ENCODE results near the gene GP1BA.
"Not testable (repeated sequence)": the region's sequence is repeated elsewhere in the genome, so short reads cannot be mapped to it uniquely, and the experiment has no call there.

Gene GP1BA

DNA sequence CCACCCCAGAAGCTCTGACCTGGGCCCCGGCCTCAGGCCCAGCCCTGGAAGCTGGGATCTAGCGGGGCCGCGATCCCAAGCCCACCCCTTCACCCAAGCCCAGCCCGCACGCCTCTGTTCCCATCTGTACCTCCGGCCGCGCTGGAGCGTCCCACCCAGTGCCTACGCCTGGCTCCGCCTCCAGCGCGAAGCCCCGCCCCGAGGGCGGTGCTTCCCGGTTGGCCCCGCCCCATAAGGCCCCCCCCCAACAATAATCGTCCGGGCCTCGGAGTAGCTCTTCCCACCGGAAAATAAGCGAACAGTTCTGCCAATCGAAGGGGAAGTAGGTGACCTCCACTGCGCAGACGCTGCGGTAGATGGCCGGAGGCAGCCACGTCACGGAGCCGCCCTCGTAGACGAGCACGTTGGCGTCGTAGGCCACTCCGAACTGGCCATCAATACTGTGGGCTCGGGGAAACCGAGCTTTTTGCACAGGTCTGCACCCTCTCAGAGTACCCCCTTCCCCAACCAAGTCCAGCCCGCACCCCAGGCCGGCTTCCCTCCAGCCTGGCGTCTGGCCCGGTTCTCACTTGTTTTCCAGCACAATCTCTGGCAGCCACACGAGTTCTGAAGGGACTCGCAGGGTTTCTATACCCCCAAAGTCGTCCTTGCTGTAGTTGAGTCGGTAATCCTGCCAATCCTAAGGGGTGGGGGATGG, 30.3 kb upstream of the GP1BA start:
- no peak for DNase-seq

DNA sequence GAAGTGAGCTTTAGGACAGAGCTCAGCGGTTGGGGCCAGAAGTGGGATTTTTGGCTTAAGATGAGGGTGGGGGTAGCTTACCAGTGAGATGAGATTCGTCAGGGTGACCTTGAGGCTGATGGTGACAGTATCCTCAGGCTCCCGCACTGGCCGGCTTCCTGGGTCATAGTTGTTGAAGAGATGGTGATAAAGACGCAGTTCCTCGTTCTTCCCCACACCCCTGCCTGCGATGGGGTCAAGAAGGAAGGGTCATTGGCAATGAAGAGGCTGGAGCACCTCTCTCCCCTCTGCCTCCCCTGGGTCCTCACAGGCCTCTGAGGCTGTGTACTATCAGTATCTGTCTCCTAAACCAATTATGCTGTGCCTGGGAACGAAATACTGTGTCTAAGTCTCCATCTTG, 29.5 kb upstream of the GP1BA start:
- DNase-seq = no peak

DNA sequence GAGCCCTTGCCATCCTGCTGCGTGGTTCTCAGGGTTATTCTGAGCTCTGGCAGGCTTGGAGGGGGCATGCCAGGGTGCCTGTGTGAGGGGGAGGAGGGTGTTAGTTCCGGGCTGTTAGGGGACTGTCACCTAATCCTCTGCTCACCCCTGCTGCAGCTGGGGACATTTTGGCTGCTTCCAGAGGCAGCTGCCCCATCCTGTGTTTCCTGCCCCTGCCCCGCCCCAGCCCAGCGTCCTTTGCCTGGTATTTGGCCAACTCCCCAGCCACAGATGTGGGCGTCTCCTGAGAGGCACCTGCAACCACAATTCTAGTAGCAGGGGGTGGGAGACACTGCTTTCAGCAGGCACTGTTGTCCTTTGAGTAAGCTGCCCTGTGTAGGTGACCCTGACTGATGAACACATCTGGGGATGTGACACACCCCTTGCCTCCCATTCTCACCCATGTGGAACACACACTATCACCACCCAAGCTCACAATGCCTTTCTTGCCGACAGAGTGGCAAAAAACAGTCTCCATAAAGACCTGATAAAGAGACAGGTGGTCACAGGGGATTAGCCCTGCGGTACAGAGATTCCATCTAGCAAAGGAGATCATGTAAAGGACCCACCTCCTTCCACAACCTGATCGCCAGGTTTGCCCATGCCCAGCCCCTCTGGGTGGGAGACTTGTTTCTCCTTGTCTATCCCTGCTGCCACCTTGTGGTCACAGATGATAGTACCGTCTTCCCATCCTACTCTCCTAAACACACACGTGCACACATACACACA, 28.8 kb upstream of the GP1BA start, which contains the start of gene CHRNE:
CHRNE (minus strand) TSS at position 48 of the 768 bp plus-strand sequence; CDS start at position 13, 35 bp downstream.
- DNase-seq = peak; percentile 30

DNA sequence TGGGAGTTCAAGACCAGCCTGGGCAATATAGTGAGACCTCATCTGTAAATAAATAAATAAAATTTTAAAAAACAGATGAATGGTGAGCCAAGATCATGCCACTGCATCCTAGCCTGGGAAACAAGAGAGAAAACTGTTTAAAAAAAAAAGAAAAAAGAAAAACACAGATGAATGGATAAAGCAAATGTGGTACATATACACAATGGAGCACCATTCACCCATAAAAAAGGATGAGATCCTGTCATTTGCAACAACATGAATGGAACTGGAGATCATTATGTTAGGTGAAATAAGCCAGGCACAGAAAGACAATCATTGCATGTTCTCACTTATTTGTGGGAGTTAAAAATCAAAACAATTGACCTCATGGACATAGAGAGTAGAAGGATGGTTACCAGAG, 25.4 kb upstream of the GP1BA start:
- not testable (repeated sequence) for DNase-seq

DNA sequence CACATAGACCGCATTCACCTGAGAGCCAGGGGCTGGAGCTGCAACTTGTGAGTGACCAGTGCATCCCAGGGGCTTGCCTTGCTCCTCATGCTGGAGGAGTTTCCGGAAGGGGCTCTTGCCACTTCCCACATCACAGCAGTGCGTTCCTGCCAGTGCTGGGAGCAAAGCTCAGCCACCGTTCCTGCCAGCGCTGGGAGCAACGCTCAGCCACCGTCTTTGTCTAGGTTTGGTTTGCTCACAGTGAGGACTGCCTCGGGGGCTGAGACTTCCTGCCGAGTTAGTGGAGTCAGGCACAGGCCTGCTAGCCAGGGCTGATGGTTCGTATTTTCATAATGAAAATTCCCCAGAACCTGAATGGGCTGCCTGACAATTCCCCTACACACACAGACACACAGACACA, 23.8 kb upstream of the GP1BA start:
- no peak for DNase-seq

DNA sequence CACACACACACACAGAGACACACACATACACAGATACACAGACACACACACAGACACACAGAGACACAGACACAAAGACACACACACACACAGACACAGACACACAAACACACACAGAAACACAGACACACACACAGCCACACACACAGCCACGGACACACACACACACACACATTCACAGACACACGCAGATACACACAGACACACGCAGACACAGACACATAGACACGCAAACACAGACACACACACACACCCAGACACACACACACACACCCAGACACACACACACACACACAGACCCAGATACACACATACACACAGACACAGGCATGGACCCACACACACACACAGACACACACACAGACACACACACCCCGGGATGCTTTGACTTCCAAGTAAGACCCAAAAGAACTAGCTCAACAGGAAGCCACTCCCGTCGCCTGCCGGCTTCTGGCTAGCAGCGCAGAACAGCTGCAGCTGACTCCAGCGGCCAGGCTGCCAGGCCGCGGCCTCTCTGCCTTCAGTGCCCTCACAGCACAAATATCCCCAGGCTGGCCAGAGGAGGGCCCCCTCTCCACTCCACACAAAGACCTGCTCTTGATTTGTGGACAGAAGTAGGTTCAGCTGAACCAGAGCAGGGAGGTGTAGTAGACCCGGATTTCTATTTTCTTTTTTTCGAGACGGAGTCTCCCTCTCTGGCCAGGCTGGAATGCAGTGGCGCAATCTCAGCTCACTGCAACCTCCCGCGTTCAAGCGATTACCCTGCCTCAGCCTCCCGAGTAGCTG, 23.2 kb upstream of the GP1BA start:
- no peak for DNase-seq

DNA sequence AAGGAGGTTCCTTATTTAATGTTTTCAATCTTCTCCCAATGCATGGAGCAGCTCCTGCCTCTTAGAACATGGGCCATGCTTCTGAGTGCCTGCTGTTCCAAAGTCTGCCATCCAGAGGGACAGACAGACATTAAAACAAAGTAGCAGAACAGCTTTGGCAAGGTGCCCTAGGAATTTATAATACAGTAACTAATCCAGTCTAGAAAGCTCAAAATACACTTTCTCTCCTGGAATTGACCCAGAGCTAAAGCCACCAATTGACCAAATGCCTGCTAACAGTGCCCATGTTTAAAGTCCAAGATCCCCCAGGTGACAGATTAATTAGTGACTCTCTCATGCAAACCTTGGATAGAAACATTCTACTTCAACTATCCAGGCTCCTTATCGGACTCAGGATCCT, 18.1 kb upstream of the GP1BA start:
- DNase-seq = no peak

DNA sequence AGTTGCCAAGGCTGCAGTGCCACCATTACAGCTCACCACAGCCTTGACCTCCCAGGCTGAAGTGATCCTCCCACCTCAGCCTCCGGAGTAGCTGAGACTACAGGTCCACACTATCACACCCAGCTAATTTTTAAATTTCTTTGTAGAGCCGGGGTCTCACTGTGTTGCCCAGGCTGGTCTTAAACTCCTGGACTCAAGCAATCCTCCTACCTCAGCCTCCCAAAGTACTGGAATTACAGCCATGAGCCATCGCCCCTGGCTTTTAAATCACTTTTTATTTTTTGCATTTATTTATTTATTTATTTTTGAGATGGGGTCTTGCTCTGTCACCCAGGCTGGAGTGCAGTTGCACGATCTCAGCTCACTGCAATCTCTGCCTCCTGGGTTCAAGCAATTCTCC, 17.5 kb upstream of the GP1BA start:
- not testable (repeated sequence) for DNase-seq

DNA sequence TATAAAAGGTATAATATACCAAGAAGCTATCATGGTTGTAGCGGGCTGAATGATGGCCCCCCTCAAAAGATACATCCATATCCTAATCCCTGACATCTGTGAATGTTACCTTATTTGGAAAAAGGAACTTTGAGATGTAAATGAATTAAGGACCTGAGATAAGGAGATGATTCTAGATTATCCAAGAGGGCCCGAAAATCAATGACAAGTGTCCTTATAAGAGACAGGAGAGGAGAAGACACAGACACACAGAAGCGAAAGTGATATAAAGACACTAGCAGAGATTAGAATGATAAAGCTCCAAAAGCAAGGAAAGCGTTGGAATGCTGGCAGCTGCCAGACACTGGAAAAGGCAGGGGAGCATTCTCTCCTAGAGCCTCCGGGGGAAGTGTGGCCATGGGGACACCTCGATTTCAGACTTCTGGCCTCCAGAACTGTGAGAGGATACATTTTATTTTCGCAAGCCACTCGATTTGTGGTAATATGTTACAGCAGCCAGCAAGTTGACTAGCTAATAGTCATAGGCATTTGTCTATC, 12.5 kb upstream of the GP1BA start:
- no peak for DNase-seq

DNA sequence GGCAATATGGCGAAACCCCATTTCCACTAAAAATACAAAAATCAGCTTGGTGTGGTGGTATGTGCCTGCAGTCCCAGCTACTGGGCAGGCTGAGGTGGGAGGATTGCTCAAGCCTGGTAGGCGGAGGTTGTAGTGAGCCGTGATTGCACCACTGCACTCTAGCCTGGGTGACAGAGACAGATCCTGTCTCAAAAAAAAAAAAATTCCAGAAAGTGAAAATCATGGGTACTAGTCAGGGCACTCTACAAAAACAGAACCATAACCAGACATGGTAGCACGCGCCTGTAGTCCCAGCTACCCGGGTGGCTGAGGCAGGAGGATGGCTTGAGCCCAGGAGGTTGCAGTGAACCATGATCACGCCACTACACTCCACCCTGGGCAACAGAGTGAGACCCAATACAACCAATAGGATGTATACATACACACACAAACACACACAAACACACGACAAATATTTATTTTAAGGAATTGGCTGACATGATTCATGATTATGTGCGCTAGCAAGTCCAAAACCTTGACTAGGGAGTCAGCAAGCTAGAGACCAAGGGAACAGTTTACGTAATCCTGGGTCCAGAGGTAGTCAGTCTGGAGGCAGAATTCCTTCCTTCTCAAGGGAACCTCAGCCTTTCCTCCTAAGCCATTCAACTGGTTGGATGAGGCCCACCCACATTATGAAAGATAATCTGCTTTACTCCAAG, 11.6 kb upstream of the GP1BA start:
- no peak for DNase-seq

DNA sequence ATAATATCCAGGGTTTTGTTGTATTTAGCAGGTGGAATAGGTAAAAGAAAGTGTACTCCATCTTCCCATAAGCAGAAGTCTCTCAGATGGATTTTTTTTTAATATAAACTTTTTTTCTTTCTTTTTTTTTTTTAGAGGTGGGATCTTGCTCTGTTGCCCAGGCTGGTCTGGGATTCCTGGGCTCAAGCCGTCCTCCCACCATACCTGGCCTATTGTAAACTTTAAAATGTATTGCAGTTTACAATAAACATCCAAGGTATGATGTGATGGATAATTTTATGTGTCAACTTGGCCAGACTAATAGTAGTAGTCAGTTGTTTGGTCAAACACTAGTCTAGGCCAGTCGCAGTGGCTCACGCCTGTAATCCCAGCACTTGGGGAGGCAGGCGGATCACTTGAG, 10.8 kb upstream of the GP1BA start:
- DNase-seq = no peak

DNA sequence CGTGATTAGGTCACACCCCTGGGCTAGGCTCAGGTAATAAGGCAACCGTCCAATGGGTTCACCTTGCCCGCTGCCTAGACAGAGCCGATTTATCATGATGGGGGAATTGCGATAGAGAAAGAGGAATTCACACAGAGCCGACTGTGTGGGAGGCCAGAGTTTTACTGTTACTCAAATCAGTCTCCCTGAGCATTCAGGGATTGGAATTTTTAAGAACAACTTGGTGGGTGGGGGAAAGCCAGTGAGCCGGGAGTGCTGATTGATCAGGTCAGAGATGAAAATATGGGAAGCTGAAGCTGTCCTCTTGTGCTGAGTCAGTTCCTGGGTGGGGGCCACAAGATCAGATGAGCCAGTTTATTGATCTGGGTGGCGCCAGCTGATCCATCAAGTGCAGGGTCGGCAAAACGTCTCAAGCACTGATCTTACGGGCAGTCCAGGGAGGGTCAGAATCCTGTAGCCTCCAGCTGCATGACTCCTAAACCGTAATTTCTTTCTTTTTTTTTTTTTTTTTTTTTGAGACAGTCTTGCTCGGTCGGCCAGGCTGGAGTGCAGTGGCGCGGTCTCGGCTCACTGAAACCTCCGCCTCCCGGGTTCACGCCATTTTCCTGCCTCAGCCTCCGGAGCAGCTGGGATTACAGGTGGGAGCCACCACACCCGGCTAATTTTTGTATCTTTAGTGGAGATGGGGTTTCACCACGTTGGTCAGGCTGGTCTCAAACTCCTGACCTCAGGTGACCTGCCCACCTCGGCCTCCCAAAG, 5.3 kb upstream of the GP1BA start:
- not testable (repeated sequence) for DNase-seq

DNA sequence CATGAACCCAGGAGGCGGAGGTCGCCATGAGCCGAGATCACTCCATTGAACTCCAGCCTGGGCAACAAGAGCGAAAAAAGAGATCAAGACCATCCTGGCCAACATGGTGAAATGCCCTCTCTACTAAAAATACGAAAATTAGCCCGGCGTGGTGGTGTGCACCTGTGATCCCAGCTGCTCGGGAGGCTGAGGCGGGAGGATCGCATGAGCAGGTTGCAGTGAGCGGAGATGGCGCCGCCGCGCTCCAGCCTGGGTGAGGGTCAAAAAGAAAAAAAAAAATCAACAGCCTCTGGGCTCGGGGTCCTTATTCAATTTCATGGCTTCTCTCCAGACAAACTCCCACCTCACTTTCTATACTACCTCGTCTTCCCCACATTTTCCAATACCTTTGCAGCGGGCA, 3.2 kb upstream of the GP1BA start:
- DNase-seq = no peak

DNA sequence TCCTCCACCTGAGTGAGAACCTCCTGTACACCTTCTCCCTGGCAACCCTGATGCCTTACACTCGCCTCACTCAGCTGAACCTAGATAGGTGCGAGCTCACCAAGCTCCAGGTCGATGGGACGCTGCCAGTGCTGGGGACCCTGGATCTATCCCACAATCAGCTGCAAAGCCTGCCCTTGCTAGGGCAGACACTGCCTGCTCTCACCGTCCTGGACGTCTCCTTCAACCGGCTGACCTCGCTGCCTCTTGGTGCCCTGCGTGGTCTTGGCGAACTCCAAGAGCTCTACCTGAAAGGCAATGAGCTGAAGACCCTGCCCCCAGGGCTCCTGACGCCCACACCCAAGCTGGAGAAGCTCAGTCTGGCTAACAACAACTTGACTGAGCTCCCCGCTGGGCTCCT, 679 bp downstream of the GP1BA start:
- DNase-seq = no peak

DNA sequence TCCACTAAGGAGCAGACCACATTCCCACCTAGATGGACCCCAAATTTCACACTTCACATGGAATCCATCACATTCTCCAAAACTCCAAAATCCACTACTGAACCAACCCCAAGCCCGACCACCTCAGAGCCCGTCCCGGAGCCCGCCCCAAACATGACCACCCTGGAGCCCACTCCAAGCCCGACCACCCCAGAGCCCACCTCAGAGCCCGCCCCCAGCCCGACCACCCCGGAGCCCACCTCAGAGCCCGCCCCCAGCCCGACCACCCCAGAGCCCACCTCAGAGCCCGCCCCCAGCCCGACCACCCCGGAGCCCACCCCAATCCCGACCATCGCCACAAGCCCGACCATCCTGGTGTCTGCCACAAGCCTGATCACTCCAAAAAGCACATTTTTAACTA, 1.6 kb downstream of the GP1BA start:
- no peak for DNase-seq

DNA sequence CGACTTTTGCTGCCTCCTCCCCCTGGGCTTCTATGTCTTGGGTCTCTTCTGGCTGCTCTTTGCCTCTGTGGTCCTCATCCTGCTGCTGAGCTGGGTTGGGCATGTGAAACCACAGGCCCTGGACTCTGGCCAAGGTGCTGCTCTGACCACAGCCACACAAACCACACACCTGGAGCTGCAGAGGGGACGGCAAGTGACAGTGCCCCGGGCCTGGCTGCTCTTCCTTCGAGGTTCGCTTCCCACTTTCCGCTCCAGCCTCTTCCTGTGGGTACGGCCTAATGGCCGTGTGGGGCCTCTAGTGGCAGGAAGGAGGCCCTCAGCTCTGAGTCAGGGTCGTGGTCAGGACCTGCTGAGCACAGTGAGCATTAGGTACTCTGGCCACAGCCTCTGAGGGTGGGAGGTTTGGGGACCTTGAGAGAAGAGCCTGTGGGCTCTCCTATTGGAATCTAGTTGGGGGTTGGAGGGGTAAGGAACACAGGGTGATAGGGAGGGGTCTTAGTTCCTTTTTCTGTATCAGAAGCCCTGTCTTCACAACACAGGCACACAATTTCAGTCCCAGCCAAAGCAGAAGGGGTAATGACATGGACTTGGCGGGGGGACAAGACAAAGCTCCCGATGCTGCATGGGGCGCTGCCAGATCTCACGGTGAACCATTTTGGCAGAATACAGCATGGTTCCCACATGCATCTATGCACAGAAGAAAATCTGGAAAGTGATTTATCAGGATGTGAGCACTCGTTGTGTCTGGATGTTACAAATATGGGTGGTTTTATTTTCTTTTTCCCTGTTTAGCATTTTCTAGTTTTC, 2.3 kb downstream of the GP1BA start:
- DNase-seq = peak; percentile 18

DNA sequence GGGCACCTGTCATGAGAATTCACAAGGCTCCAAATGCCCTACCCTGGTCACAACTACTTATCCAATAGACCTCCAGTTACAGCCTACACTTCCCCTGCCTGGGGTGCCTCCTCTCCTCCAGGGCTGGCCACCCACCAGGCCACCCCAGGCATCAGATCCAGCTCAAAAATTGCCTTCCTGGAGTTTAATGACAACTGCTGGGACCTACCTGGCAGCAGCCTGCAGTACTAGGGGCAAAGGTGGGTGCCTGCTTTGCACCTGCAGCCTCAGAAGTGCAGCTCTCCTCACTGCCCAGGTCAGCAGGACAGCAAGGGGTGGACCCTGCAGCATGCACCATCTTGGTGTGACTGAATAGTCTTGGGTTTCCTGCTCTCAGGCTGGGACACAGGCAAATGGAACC, 3.6 kb downstream of the GP1BA start:
- DNase-seq = no peak

DNA sequence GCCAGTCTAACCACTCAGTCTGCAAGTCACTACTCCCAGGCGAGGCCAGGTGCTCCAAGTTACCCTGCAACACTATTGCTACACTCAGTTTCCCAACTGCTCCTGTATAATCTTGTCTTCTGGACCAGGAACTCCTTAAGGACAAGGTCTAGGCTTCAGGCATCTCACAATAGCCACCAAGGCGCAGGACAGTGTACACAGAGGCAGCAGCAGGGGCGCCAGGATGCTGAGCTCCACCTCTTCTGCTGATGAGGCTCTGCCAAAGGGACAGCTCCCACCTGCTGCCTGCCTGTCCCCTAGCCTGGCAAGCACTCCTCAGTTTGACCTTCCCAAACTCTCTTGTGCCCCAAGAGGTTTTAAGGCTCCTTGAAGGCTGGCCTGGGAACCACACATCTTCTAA, 4.4 kb downstream of the GP1BA start:
- no peak for DNase-seq

DNA sequence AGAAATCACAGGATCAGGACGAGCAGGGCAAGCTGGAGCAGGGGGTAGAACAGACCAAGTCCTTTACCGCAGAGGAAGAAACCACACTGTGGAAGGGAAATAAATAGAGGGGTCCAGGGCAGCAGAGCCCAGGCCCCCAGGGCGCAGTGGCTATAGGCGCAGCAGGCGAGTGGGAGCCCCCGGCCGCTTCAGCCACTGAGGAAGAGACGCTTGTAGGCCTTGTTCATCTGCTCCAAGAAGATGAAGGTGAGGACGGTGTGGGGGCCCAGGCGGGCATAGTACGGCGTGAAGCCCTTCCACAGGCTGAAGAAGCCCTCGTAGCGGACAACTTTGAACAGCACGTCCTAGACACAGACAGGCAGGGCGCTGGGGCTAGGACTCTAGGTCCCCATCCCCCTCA, 5.5 kb downstream of the GP1BA start:
- no peak for DNase-seq

DNA sequence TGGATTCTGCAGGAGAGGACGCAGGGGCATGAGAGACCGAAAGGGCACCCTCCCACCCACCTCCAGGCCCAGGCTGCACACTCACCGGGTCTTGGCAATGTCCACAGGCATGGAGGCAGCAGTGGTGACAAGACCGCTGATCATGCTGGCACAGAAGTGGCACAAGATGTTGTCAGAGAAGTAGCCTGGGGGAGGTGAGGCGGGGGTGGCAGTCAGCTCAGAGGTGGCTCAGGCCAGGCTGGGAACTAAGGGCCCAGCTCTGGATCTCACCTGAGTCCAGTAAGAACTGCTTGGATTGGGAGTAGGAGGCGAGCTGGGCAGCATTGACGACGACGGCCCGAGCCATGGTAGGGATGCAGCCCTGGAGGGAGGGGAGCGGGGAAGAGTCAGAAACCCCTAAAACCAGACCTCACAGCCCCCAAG, 6.0 kb downstream of the GP1BA start:
- DNase-seq = no peak
